Hematopoietic multipotent progenitor cell treated with erythropoietin and hydrocortisone succinate and interleukin-3 and kit ligand, for 8 days (in vitro differentiated cells): ENCODE results near the gene CABLES2.

Experiments
- DNase-seq: peaks from one replicate; pipeline ENCODE4 v3.0.0-alpha.2; 2015

CABLES2 gene

DNA sequence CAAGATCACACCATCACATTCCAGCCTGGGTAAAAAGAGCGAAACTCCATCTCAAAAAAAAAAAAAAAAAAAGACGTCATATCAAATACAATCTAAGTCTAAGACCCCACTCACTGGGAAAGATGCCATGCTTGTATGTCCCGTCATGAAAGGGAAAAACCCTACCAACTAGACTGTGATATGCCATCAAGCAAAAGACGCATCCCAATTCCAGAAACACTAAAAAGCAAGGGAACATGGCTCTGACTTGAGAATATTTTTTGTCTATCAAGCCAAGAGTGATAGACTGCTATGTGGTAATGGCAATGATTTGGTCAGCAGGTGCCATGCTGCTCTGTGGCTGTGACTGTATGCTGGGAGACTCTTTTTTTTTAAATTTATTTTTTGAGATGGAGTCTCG lies 63.0 kb downstream of the CABLES2 start:
- DNase-seq: no peak

DNA sequence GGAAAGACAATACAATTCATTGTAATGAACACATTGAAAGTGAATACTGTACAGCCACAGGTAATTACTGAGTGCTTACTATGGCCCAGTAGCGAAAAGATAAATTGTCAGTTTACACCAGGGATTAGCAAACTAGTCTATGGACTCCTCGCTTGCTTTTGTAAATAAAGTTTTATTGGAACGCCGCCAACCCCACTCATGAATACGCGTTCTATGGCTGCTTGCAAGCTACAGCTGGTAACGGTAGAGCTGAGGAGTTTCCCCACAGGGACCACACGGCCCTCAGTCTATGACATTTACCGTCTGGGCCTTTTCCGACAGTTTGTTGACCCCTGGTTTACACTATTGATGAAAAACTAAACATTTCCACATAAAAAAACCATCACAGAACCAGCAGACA lies 64.2 kb downstream of the CABLES2 start:
- DNase-seq: no peak

DNA sequence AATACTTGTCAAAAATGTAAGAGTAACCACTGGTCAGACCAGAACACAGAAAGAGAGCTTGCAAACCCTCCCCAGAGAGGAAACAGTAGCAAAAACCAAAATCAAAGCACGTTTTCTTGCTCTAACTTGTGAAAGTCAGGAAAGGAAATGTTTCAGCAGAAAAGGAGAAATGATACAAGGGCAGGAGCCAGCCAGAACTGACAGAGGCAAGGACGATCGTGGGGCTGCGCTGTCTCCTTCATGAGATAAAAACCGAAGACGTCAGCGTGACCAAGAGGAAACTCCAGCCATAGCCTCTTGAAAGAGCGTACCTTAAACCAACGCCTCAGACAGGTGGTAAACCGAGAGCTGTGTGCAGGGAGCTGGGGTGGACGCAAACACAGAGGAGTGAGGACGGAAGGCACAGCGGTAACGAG lies 67.4 kb downstream of the CABLES2 start:
- no peak for DNase-seq
